Measurements from ENCODE around the gene RASSF5. TPM values are rescaled to one million over a fixed set of nuclear protein-coding genes. Genes with fewer than 3 reads are reported as not detected.
A peak's percentile ranks its signal among the peaks of the same experiment; 100 is the strongest.

Gene RASSF5
- polyA plus RNA-seq, 1 donor (not counting 4 experiments of a cell fraction or from before 2014, with no cell fraction given), result 2.4 TPM

DNA sequence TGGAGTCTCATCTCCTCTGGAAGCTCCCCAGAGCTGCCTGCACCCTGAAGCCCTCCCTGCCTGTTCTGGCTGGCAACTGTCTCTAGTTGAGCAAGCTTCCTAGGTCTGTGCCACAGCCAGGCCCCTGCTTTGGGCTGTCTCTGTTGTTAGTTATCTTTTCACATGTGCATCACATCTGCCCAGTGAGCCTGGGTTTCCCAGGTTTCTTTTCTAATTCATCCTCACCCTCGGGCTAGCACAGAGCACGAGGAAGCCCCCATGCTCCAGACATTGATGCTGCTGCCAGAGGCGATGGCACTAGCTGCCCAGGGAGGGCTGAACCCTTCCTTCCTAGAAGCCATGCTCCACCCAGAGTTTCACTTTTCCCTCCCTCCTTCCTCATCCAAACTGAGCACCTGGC, 27.2 kb downstream of the RASSF5 start:
- no peak for FAIRE-seq
- Histone ChIP-seq H3K9ac (ENCODE audit: control insufficient read depth, extremely low read depth, insufficient read depth, low read length) (no peak overlapping the region), H3K4me1 (ENCODE audit: control insufficient read depth, extremely low read depth, insufficient read depth, low read length) (peaks cover 3% of the 10 kb centered on the region)

GRCh38 chr1:206535853-206536188, 28.5 kb downstream of the RASSF5 start:
- H3K79me2 ChIP-seq (ENCODE audit: control insufficient read depth, insufficient read depth, low read length), result no peaks in the 10 kb centered on the region
- H3K9me1 ChIP-seq (ENCODE audit: control insufficient read depth, extremely low read depth, insufficient read depth, low read length), result no peaks in the 10 kb centered on the region
- DNase-seq (ENCODE audit: low read depth, low spot score) (no peak), FAIRE-seq (peak; percentile 60)
- dilution Hi-C loops (cut with MboI; ENCODE audit: extremely low pct_ligation_motif_present, low sequenced_read_pairs), result no loop called here
- H3K27ac ChIP-seq (ENCODE audit: control insufficient read depth, insufficient read depth, low read length), result no peak overlapping the region
- no peaks in the 10 kb centered on the region for H3K27me3 ChIP-seq (ENCODE audit: control insufficient read depth, extremely low read depth, insufficient read depth, low read length)
- H3K9me3 ChIP-seq (ENCODE audit: control insufficient read depth, low read depth, low read length), result no peaks in the 10 kb centered on the region
- no peak overlapping the region for H3K4me2 ChIP-seq (ENCODE audit: control insufficient read depth, extremely low read depth, insufficient read depth, low read depth, low read length)
- H3K9ac ChIP-seq (ENCODE audit: control insufficient read depth, extremely low read depth, insufficient read depth, low read length), result no peak overlapping the region
- H3K4me3 ChIP-seq (ENCODE audit: control insufficient read depth in 2 of 3, extremely low read depth in 1 of 3, insufficient read depth in 2 of 3, low read depth in 1 of 3, low read length in 3 of 3), result no peak overlapping the region
- TF ChIP-seq, protein P1, sequence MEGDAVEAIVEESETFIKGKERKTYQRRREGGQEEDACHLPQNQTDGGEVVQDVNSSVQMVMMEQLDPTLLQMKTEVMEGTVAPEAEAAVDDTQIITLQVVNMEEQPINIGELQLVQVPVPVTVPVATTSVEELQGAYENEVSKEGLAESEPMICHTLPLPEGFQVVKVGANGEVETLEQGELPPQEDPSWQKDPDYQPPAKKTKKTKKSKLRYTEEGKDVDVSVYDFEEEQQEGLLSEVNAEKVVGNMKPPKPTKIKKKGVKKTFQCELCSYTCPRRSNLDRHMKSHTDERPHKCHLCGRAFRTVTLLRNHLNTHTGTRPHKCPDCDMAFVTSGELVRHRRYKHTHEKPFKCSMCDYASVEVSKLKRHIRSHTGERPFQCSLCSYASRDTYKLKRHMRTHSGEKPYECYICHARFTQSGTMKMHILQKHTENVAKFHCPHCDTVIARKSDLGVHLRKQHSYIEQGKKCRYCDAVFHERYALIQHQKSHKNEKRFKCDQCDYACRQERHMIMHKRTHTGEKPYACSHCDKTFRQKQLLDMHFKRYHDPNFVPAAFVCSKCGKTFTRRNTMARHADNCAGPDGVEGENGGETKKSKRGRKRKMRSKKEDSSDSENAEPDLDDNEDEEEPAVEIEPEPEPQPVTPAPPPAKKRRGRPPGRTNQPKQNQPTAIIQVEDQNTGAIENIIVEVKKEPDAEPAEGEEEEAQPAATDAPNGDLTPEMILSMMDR (optimal IDR thresholded peaks at IDR 0.05 in 1 of 3, IDR thresholded peaks at IDR 0.05 in 1 of 3, conservative IDR thresholded peaks at IDR 0.05 in 1 of 3; ENCODE audit: extremely low read depth in 1 of 3, insufficient read depth in 2 of 3, low read length in 3 of 3), result no peak
- no peak for TF ChIP-seq EZH2 (IDR thresholded peaks at IDR 0.05; ENCODE audit: low read length)
- H4K20me1 ChIP-seq (ENCODE audit: control insufficient read depth, extremely low read depth, insufficient read depth, low read length), result no peaks in the 10 kb centered on the region
- peaks cover 1 to 3% of the 10 kb centered on the region in 2 experiments for H3K36me3 ChIP-seq (ENCODE audit: control insufficient read depth in 2 of 2, extremely low read depth in 1 of 2, insufficient read depth in 2 of 2, low read length in 2 of 2)
- no peak overlapping the region for H2AFZ ChIP-seq (ENCODE audit: control insufficient read depth, low read length)
- H3K4me1 ChIP-seq (ENCODE audit: control insufficient read depth, extremely low read depth, insufficient read depth, low read length), result peaks cover 3% of the 10 kb centered on the region

More for the DNA sequence above, 27.2 kb downstream of the RASSF5 start:
- no peak overlapping the region for H2AFZ ChIP-seq (ENCODE audit: control insufficient read depth, low read length)
- no peak overlapping the region for H3K4me2 ChIP-seq (ENCODE audit: control insufficient read depth, extremely low read depth, insufficient read depth, low read depth, low read length)
- DNase-seq (ENCODE audit: low read depth, low spot score), result no peak
- no peaks in the 10 kb centered on the region for H3K79me2 ChIP-seq (ENCODE audit: control insufficient read depth, insufficient read depth, low read length)
- no peak overlapping the region for H3K4me3 ChIP-seq (ENCODE audit: control insufficient read depth in 2 of 3, extremely low read depth in 1 of 3, insufficient read depth in 2 of 3, low read depth in 1 of 3, low read length in 3 of 3)
- H3K9me1 ChIP-seq (ENCODE audit: control insufficient read depth, extremely low read depth, insufficient read depth, low read length), result no peaks in the 10 kb centered on the region
- no peak overlapping the region for H3K27ac ChIP-seq (ENCODE audit: control insufficient read depth, insufficient read depth, low read length)
- no peaks in the 10 kb centered on the region for H3K27me3 ChIP-seq (ENCODE audit: control insufficient read depth, extremely low read depth, insufficient read depth, low read length)
- H4K20me1 ChIP-seq (ENCODE audit: control insufficient read depth, extremely low read depth, insufficient read depth, low read length), result no peaks in the 10 kb centered on the region
- no peaks in the 10 kb centered on the region for H3K9me3 ChIP-seq (ENCODE audit: control insufficient read depth, low read depth, low read length)
- TF ChIP-seq EZH2 (IDR thresholded peaks at IDR 0.05; ENCODE audit: low read length), result no peak
- TF ChIP-seq, protein P1 (optimal IDR thresholded peaks at IDR 0.05 in 1 of 3, IDR thresholded peaks at IDR 0.05 in 1 of 3, conservative IDR thresholded peaks at IDR 0.05 in 1 of 3; ENCODE audit: extremely low read depth in 1 of 3, insufficient read depth in 2 of 3, low read length in 3 of 3), result no peak
- peaks cover 0 to 3% of the 10 kb centered on the region in 2 experiments for H3K36me3 ChIP-seq (ENCODE audit: control insufficient read depth in 2 of 2, extremely low read depth in 1 of 2, insufficient read depth in 2 of 2, low read length in 2 of 2)
- dilution Hi-C loops (cut with MboI; ENCODE audit: extremely low pct_ligation_motif_present, low sequenced_read_pairs), result no loop called here

All from keratinocyte (primary cell).